ENCODE data around the gene MSI2. TPM values are rescaled to one million over a fixed set of nuclear protein-coding genes. Genes with fewer than 3 reads are reported as not detected.

The MSI2 gene
- total RNA-seq, 1 donor from 2014 or later, result 140 TPM

DNA sequence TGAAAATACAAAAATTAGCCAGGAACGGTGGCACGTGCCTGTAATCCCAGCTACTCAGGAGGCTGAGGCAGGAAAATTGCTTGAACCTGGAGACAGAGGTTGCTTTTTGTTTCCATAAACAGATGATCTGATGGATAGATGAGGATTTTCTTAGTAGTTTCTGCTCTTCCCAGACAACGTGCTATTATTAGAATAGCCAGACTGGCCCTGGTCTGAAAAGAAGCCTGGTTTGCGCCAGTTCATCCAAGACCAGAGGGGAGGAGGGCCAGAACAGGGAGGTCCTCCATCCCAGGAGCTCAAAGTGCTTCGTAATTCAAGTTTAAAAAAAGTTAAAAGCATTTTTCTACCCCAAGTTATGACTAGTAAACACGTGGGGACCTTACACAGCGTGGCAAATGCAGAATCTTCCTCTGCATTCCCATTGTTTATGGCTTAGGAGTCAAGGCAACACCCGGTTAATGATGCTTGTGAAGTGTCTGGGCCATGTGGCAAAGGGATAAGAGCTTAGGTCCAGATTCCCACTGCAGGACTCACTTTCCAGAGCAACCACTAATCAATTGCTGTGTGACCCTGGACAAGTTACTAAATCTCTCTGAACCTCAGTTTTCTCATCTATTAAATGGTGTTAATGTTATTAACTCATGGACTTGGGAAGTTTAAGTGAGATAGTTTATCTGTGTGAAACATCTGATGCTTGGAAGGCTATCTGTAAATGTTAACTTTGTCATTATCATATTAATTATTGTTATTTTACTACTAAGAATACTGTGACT is 283.4 kb downstream of the MSI2 start:
- H3K4me1 Mint-ChIP-seq, result peaks cover 96% of the 10 kb centered on the region
- peak overlapping the region; percentile 64 for H3K4me3 Mint-ChIP-seq
- peak overlapping the region; percentile 70 for H3K27ac Mint-ChIP-seq (ENCODE audit: unreplicated experiment)

DNA sequence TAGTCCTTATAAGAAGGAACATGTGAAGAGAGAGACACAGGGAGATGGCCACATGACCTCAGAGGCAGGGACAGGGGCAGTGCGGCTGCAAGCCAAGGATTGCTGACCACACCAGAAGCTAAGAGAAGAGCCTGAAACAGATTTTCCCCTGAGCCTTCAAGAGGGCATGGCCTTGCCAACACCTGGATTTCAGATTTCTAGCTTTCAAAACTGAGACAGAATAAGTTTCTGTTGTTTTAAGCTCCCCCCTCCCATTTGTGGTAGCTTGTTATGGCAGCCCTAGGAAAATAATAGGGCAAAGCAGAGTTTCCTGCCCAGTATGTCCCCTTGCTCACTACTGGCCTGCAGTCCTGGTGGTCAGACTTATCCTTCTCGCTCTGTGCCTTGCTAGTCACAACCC is 284.3 kb downstream of the MSI2 start:
- H3K27me3 Mint-ChIP-seq (ENCODE audit: low read depth), result no peaks in the 10 kb centered on the region
- no peak for DNase-seq (ENCODE audit: low read depth, low spot score)
- H3K27ac Mint-ChIP-seq (ENCODE audit: unreplicated experiment), result peak overlapping the region; percentile 7
- H3K4me3 Mint-ChIP-seq, result peak overlapping the region; percentile 16
- no peaks in the 10 kb centered on the region for H3K36me3 Mint-ChIP-seq (ENCODE audit: low read depth)
- no peaks in the 10 kb centered on the region for H3K9me3 Mint-ChIP-seq
- TF ChIP-seq CTCF (conservative IDR thresholded peaks at IDR 0.05), result no peak
- H3K4me1 Mint-ChIP-seq, result peaks cover 96% of the 10 kb centered on the region

More for the DNA sequence above, 283.4 kb downstream of the MSI2 start:
- Mint-ChIP-seq H3K36me3 (ENCODE audit: low read depth) (no peaks in the 10 kb centered on the region), H3K9me3 (no peaks in the 10 kb centered on the region), H3K27me3 (ENCODE audit: low read depth) (no peaks in the 10 kb centered on the region)
- DNase-seq (ENCODE audit: low read depth, low spot score), result no peak
- TF ChIP-seq CTCF (conservative IDR thresholded peaks at IDR 0.05), result no peak

GRCh38 chr17:57541049-57541448 is 284.7 kb downstream of the MSI2 start:
- no peaks in the 10 kb centered on the region for H3K27me3 Mint-ChIP-seq (ENCODE audit: low read depth)
- peak overlapping the region; percentile 7 for H3K27ac Mint-ChIP-seq (ENCODE audit: unreplicated experiment)
- DNase-seq (ENCODE audit: low read depth, low spot score), result no peak
- H3K4me3 Mint-ChIP-seq, result peak overlapping the region; percentile 16
- peaks cover 96% of the 10 kb centered on the region for H3K4me1 Mint-ChIP-seq
- H3K9me3 Mint-ChIP-seq, result no peaks in the 10 kb centered on the region
- H3K36me3 Mint-ChIP-seq (ENCODE audit: low read depth), result no peaks in the 10 kb centered on the region
- no peak for TF ChIP-seq CTCF (conservative IDR thresholded peaks at IDR 0.05)

DNA sequence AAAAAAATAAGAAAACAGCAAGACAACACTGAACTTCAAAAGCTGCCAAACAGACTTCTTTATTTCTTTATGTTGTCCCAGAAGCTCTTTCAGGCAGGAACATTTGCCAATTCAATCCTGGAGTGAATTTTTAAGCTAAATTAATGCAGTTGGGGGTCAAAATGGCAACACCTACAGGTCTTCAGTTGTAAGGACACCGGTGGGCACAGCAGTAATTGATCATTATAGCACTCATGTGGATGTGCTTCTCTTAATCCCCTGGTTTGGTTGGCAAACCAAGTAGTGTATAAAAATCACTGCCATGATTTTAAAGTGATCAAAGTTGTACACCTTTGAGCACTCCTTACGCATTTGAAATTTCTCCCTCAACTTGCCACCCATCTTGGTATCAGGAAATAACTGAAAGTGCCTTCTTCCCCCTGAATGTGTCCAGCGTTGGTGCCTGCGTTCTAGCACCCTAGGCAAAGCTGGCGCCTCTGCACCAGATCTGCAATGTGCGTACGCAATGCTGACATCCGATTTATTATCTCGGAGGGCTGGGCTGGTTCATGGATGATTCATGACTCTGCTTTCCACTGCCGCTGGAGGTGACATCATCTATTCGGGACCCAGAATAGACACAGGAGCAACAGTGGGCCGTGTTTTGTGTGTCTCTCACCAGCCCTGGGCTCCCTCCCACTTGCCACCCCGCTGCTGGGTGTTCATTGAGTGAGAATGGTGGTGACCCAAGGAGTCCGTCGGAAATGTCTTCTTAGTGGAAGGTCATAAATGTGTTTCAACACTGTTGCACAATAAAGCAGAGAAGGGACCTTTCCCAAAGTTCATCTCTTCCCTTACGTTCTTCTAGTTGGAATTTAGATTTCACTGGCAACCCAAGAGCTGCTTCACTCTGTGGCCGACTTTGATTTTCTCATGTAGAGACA is 285.4 kb downstream of the MSI2 start:
- H3K27ac Mint-ChIP-seq (ENCODE audit: unreplicated experiment), result peak overlapping the region; percentile 94
- H3K9me3 Mint-ChIP-seq, result no peaks in the 10 kb centered on the region
- TF ChIP-seq CTCF (conservative IDR thresholded peaks at IDR 0.05), result no peak
- H3K4me3 Mint-ChIP-seq, result peak overlapping the region; percentile 64
- no peak for DNase-seq (ENCODE audit: low read depth, low spot score)
- peaks cover 96% of the 10 kb centered on the region for H3K4me1 Mint-ChIP-seq
- no peaks in the 10 kb centered on the region for H3K27me3 Mint-ChIP-seq (ENCODE audit: low read depth)
- H3K36me3 Mint-ChIP-seq (ENCODE audit: low read depth), result no peaks in the 10 kb centered on the region

DNA sequence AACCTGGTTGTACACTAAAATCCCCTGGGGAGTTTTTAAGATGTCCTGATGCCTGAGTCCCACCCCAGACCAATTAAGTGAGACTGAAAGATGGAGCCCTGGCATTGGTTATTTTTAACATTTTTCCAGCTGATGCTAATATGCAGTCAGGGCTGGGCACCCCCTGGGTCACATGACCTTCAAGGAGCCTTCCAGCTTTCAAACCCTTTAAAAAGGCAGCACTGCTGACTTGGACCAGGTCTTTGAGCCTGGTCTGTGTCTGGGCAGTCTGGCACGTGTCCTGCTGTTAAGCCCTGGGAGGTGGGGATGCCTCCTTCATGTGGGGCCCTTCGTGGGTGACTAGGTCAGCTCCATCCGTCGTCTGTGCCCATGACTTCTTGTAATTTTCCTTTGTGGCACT is 286.2 kb downstream of the MSI2 start:
- no peak for TF ChIP-seq CTCF (conservative IDR thresholded peaks at IDR 0.05)
- Mint-ChIP-seq H3K27me3 (ENCODE audit: low read depth) (no peaks in the 10 kb centered on the region), H3K27ac (ENCODE audit: unreplicated experiment) (peak overlapping the region; percentile 94), H3K9me3 (no peaks in the 10 kb centered on the region), H3K4me1 (peaks cover 96% of the 10 kb centered on the region), H3K4me3 (peak overlapping the region; percentile 64), H3K36me3 (ENCODE audit: low read depth) (no peaks in the 10 kb centered on the region)
- DNase-seq (ENCODE audit: low read depth, low spot score), result no peak

Measured in neural crest cell (in vitro differentiated cells).